HPDE6-E6E7 (cell line): ENCODE data around the gene EDDM13.
"Not testable (repeated sequence)": the region's sequence is repeated elsewhere in the genome, so short reads cannot be mapped to it uniquely, and the experiment has no call there.

Experiments used
- DNase-seq: peaks from one replicate; pipeline ENCODE4 v3.0.0; 2011; ENCODE audit warnings: missing footprints; ENCODE audit errors: extremely low spot score

EDDM13 gene

GRCh38 chr19:56295531-56296455 lies 23.2 kb downstream of the EDDM13 start:
- peak; percentile 41 for DNase-seq

DNA sequence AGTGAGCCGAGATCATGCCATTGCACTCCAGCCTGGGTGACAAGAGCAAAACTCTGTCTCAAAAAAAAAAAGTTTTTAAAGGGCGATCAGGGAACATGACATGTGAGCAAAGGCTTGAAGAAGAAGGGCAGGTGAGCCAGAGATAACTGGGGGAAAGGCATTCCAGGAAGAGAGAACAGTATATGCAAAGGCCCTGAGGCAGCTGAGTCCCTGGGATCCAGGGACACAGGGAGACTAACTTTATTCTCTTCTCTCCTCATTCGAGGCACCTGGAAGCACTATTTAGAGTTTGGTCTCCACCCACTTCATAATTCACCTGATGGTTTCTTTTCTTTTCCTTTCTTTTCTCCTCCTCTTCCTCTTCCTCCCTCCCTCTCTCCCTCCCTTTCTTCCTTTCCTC lies 24.5 kb downstream of the EDDM13 start:
- no peak for DNase-seq

DNA sequence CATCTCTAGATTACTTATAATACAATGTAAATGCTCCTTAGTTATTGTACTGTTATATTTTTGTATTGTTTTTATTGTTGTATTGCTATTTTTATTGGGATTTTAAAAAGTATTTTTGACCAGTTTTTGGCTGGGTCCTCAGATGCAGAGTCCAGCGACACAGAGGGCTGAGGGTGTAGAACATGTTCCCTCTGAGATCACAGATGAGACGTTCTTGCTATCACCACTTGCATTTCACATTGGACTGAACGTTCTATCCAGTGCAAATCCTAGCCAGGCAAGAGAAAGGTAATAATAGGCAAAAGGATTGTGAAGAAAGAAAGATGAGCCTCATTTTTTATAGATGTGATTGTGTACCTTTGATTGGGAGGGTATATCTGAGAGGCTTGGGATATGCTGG lies 27.1 kb downstream of the EDDM13 start:
- no peak for DNase-seq

DNA sequence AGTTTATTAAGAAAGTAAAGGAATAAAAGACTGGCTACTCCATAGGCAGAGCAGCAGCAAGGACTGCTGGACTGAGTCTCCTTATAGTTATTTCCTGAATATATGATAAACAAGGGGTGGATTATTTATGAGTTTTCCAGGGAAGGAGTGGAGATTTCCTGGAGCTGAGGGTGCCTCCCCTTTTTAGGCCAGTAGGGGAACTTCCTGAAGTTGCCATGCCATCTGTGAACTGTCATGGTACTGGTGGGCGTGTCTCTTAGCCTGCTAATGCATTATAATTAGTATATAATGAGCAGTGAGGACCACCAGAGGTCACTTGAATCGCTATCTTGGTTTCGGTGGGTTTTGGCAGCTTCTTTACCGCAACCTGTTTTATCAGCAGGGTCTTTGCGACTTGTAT lies 28.6 kb downstream of the EDDM13 start:
- DNase-seq: no peak

GRCh38 chr19:56301886-56302620 lies 29.5 kb downstream of the EDDM13 start:
- DNase-seq: no peak

GRCh38 chr19:56304243-56304642 lies 31.7 kb downstream of the EDDM13 start:
- no peak for DNase-seq

- no peak for DNase-seq
Measured at GRCh38 chr19:56306016-56306415, 33.5 kb downstream of the EDDM13 start.

DNA sequence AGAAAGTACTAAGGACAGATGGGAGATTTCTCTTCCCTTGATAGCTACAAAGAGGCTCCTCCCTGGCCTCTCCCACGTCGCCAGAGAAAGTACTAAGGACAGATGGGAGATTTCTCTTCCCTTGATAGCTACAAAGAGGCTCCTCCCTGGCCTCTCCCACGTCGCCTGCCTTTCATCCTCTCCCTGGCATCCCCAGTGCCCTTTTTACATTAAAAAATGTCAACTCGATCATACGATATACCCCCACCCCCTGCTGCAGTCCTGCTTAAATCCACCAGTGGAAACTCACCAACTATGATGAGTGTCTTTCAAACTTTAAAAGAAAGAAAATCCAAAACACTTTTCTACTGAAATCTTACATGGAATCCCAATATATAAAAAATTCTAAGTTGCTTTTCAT lies 34.5 kb downstream of the EDDM13 start:
- DNase-seq: not testable (repeated sequence)

DNA sequence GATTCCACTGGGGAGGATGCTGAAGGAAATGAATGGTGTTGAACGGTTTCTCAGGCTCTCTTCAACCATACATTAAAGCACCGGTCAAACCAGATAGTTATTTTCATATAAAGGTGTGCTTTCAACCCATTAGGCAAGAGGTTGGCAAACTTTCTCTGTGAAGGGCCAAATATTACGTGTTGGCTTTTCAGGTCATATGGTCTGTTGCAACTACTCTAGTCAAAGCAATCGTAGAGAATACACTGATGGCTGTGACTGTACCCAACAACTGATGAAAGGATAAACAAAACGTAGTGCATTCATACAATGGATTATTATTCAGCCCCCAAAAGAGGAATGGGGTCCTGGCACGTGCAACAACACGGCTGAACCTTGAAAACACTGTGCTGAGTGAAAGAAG lies 36.2 kb downstream of the EDDM13 start:
- no peak for DNase-seq

- DNase-seq: peak; percentile 40
Measured at GRCh38 chr19:56309511-56310185, 37.1 kb downstream of the EDDM13 start.

DNA sequence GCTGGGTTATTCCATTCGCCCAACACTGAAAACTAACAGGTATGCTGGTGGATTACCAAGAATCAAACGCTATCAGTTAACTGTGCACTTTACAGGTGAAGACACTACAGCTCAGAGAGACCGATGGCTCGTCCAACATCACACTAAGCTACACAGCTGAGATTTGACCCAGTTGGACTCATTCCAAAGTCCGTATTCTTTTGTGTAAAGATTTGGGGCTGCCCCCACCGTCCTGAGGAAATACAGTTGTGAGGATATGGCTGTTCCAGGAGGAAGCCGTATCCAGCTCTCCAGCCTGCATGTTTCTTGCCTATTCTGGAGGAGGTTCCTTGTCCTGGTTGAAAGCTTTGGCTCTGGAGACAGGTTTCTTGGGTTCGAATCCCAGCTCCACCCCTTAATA lies 37.9 kb downstream of the EDDM13 start:
- no peak for DNase-seq

- DNase-seq: no peak
Measured at GRCh38 chr19:56312342-56312741, 39.8 kb downstream of the EDDM13 start.

DNA sequence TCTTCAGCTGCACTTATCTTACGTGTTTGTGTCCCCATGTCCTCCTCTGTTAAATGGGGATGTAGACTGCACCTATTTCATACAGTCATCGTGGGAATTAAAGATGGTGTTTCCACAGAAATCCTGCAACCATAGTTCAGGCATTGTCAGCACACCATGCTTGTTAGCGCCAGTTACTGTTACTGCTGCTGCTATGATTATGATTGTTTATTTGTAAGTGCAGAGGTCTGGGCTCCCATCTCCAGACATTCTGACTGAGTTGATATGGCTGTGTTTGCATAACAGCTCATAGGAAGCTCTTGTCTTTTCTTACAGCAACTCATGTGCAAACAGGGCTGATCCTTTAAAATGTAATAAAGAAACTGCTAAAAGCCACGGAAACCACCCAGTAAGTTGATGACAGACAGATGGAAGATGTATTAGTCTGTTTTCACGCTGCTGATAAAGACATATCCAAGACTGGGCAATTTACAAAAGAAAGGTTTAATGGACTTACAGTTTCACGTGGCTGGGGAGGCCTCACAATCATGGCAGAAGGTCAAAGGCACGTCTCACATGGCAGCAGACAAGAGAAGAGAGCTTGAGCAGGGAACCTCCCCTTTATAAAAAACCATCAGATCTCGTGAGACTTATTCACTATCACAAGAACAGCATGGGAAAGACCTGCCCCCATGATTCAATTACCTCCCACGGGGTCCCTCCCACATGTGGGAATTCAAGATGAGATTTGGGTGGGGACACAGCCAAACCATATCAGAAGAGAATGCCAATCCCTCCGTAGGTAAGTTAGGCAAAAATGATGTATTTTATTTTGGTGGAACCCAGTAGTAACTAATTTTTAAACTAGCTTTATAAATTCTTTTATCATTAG lies 40.5 kb downstream of the EDDM13 start:
- no peak for DNase-seq

- DNase-seq: no peak
Measured at GRCh38 chr19:56314018-56314380, 41.5 kb downstream of the EDDM13 start.

- DNase-seq: peak; percentile 88
Measured at GRCh38 chr19:56314381-56315076, 42.0 kb downstream of the EDDM13 start, which contains the start of gene ZSCAN5A. TSS of gene ZSCAN5A (minus strand) at chr19:56314839. CDS start at chr19:56225046, 89,793 bp downstream.

DNA sequence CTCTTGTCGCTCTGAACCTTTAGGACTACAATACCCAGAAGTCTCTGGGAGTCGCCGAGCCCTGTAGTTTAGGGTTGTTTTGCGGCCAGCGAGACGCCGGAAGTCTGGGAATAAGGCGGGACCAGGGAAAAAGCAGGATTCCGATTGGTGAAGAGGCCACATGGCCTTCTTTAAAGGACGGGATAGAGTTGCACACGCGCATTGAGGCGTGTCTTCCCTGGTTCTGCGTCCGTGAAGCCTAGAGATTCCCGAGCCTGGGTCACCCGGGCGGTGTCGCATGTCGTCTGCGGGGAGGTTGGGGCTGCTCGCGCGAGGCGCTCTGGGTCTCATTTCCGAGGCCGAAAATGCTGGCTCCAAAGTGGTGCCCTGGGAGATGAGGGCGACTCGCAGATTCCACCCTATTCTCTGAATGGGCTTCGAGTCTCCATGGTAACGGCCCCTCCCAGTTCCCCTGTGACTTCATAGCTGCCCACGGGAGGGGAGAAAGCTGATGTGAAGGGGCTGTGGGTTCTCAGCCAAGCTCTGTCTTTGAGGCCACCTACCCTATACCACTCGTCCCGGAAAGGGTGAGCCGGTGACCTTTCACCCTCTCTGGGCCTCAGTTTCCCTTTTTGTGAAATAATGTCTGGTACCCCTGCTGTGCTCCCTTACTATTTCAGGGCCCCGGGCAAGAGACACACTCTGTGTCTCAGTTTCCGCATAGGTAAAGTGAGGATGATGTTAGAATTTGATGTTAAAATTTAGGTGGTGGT lies 42.7 kb downstream of the EDDM13 start:
- DNase-seq: peak; percentile 99

GRCh38 chr19:56316728-56317127 lies 44.2 kb downstream of the EDDM13 start:
- DNase-seq: no peak

DNA sequence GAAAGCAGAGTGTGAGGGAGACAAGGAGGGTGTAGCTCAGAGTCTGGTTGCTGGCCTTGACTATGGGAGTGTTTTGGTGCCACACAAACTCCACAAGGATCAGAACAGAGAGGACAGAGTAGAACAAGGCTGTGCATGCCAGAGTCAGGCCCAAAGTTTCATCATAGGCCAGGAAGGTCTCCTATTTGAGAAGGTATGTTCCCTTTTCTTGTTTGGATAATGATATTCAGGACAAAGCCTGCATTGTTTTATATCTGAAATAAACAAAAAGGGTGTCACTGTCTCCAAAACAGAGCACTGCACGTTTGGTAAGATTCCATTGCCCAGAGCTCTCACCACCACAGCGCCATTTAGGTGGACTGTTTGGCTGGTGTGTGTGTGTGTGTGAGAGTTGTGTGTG lies 45.2 kb downstream of the EDDM13 start:
- no peak for DNase-seq

GRCh38 chr19:56319991-56320390 lies 47.4 kb downstream of the EDDM13 start:
- no peak for DNase-seq
